OCI-LY7 (cell line): ENCODE results near the gene FNBP1. TPM values are rescaled to one million over a fixed set of nuclear protein-coding genes. Genes with fewer than 3 reads are reported as not detected.

Experiments
- BruUV-seq: library from RNA; stranded (reverse); fragments of 400-500 nt; replicated peaks from 2 replicates; lab custom pipeline; 2021; lab: Mats Ljungman, UMichigan
- CTCF ChIA-PET: fragments of 300-600 bp; sonication (Branson Sonifier 250); formaldehyde crosslinking; loops from one replicate; lab custom pipeline; 2022; ENCODE audit warnings: antibody characterized with exemption; ENCODE audit not compliant: unreplicated experiment; lab: Charles Lee
- POLR2A ChIA-PET: fragments of 300-600 bp; sonication (Branson Sonifier 250); formaldehyde crosslinking; loops from one replicate; lab custom pipeline; 2022; ENCODE audit warnings: antibody characterized with exemption; lab: Charles Lee
- DNase-seq: peaks from one replicate; pipeline ENCODE4 v3.0.0-alpha.2; 2015; ENCODE audit warnings: low spot score
- H2AFZ ChIP-seq: fragments of 200-600 bp; sonication (generic), shearing (Covaris generic); 2 replicates; pipeline ENCODE4 v1.6.1; 2014; ENCODE audit warnings: mild to moderate bottlenecking, antibody characterized with exemption, low read length, moderate library complexity
- H3K27ac ChIP-seq: fragments of 200-600 bp; sonication (generic); 2 replicates; pipeline ENCODE4 v1.5.1; 2014; ENCODE audit warnings: mixed run types, low read depth, mild to moderate bottlenecking, moderate library complexity, low read length, inconsistent platforms; ENCODE audit not compliant: poor library complexity, severe bottlenecking
- H3K36me3 ChIP-seq: fragments of 200-600 bp; sonication (generic); 2 replicates; pipeline ENCODE4 v1.6.1; 2014; ENCODE audit warnings: mild to moderate bottlenecking, antibody characterized with exemption, low read length, moderate library complexity, mixed read lengths; ENCODE audit not compliant: insufficient read depth
- H3K4me1 ChIP-seq: fragments of 200-600 bp; sonication (generic); 2 replicates; pipeline ENCODE4 v1.5.1; 2014; ENCODE audit warnings: mild to moderate bottlenecking, low read length; ENCODE audit not compliant: insufficient read depth, poor library complexity, severe bottlenecking
- H3K4me2 ChIP-seq: fragments of 200-600 bp; sonication (generic); 2 replicates; pipeline ENCODE4 v1.6.1; 2014; ENCODE audit warnings: mild to moderate bottlenecking, low read length
- H3K4me3 ChIP-seq: fragments of 200-600 bp; sonication (generic); 2 replicates; pipeline ENCODE4 v1.5.1; 2014; ENCODE audit warnings: mild to moderate bottlenecking, low read depth, low read length; ENCODE audit not compliant: poor library complexity, severe bottlenecking
- H3K79me2 ChIP-seq: fragments of 200-600 bp; sonication (generic); 2 replicates; pipeline ENCODE4 v1.6.1; 2016; ENCODE audit warnings: low read depth, mild to moderate bottlenecking, low read length, moderate library complexity, mixed read lengths; ENCODE audit not compliant: insufficient read depth
- H3K9me2 ChIP-seq: fragments of 200-600 bp; sonication (generic); 2 replicates; pipeline ENCODE4 v1.6.1; 2016; ENCODE audit warnings: mild to moderate bottlenecking, low read length, mixed read lengths; ENCODE audit not compliant: insufficient read depth
- H3K9me3 ChIP-seq: fragments of 200-600 bp; sonication (generic); 2 replicates; pipeline ENCODE4 v1.6.1; 2014; ENCODE audit warnings: mild to moderate bottlenecking, mixed run types, low read length, mixed read lengths
- H4K20me1 ChIP-seq: fragments of 200-600 bp; sonication (generic); 2 replicates; pipeline ENCODE4 v1.6.1; 2014; ENCODE audit warnings: mild to moderate bottlenecking, antibody characterized with exemption, low read length, moderate library complexity, mixed read lengths; ENCODE audit not compliant: insufficient read depth
- EZH2phosphoT487 ChIP-seq: fragments of 200-600 bp; sonication (generic); IDR thresholded peaks from 2 replicates; pipeline ENCODE4 v1.6.1; 2018; ENCODE audit warnings: low read depth, borderline replicate concordance, mild to moderate bottlenecking, mixed run types, antibody characterized with exemption, low read length, moderate library complexity, mixed read lengths
- intact Hi-C: fragments of 100-400 bp; cut with micrococcal nuclease; formaldehyde crosslinking; loops from one replicate; pipeline ENCODE4 v1.10.0; 2022; ENCODE audit not compliant: unreplicated experiment
- total RNA-seq, 2 experiments: library from RNA; depleted of rRNA in 1 of 2; stranded (reverse); fragments of >200 nt in 1 of 2; shearing (Covaris generic) in 1 of 2; gene quantifications; 2 replicates each; pipeline ENCODE4 v1.2.3, GENCODE V29; 2014 to 2022
- TF ChIP-seq, protein P1 (sequence below): fragments of 200-600 bp; sonication (generic); conservative IDR thresholded peaks from 2 replicates; pipeline ENCODE4 v1.5.1; 2014; ENCODE audit warnings: mild to moderate bottlenecking, antibody characterized with exemption, low read length, moderate library complexity, mixed read lengths

FNBP1 gene
- total RNA-seq, 2 experiments from 2014 or later, result 93.3 to 164 TPM

DNA sequence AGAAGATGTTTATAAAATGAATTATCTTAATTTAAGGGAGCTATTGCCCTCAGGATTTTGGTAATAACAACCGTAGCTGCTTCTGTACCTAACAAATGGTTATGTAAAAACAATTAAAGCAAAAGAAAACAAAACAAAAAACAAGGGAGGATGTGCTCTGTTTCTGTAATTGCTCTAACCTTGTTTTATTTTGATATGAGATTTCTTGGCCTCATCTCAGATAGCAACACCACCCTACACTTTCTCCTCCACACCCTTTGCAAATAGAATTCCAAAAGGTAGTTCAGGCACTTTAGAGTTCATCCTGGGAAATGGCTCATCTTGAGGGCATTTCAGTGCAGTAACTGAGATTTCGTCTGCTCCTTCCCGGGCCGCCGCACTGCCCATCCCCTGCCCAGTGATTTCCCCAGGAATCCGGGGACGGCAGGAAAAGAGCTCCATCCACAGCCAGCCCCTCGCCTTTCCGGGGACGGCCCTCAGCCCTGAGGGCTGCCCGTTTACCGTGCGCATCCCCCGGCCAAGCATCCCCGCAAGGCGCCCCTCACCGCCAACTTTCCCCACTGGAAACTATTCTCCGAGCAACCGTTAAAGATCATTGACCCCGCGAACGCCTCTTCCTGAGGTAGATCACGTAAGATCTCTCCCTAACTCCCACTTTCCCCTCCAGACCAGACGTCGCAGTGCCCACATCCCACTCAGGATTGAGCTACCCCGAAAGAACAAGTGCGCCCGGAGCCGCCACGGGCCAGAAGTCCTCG lies 1.2 kb downstream of the FNBP1 start:
- peak overlapping the region; percentile 96 for H3K4me2 ChIP-seq
- BruUV-seq, result no TSS peak
- ChIA-PET CTCF (no interaction called here), POLR2A (interaction anchor here (0.7 to 3.8 kb wide), 8 partner anchors 9 to 155 kb away, joined by 3 to 22 read pairs (median 4); no protein-coding TSS in a partner anchor)
- peaks cover 64% of the 10 kb centered on the region for H3K4me1 ChIP-seq
- H2AFZ ChIP-seq, result no peak overlapping the region
- intact Hi-C loops, result loop anchor here (1.0 to 10.0 kb wide), 4 partner anchors 79 to 1357 kb away; partner anchors contain the start of genes C9orf78, SET and USP20
- H4K20me1 ChIP-seq, result no peaks in the 10 kb centered on the region; the same call in 1 of the 2 replicates
- no peaks in the 10 kb centered on the region for H3K9me2 ChIP-seq
- peak overlapping the region; percentile 94 for H3K4me3 ChIP-seq
- peak overlapping the region; percentile 98 for H3K27ac ChIP-seq
- H3K9me3 ChIP-seq, result no peaks in the 10 kb centered on the region
- peaks cover 6% of the 10 kb centered on the region; the same call in 1 of the 2 replicates for H3K36me3 ChIP-seq
- TF ChIP-seq, protein P1, sequence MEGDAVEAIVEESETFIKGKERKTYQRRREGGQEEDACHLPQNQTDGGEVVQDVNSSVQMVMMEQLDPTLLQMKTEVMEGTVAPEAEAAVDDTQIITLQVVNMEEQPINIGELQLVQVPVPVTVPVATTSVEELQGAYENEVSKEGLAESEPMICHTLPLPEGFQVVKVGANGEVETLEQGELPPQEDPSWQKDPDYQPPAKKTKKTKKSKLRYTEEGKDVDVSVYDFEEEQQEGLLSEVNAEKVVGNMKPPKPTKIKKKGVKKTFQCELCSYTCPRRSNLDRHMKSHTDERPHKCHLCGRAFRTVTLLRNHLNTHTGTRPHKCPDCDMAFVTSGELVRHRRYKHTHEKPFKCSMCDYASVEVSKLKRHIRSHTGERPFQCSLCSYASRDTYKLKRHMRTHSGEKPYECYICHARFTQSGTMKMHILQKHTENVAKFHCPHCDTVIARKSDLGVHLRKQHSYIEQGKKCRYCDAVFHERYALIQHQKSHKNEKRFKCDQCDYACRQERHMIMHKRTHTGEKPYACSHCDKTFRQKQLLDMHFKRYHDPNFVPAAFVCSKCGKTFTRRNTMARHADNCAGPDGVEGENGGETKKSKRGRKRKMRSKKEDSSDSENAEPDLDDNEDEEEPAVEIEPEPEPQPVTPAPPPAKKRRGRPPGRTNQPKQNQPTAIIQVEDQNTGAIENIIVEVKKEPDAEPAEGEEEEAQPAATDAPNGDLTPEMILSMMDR, result no peak; the same call in 1 of the 2 replicates
- TF ChIP-seq EZH2phosphoT487, result no peak
- no peak for DNase-seq
- peaks cover 68% of the 10 kb centered on the region for H3K79me2 ChIP-seq

DNA sequence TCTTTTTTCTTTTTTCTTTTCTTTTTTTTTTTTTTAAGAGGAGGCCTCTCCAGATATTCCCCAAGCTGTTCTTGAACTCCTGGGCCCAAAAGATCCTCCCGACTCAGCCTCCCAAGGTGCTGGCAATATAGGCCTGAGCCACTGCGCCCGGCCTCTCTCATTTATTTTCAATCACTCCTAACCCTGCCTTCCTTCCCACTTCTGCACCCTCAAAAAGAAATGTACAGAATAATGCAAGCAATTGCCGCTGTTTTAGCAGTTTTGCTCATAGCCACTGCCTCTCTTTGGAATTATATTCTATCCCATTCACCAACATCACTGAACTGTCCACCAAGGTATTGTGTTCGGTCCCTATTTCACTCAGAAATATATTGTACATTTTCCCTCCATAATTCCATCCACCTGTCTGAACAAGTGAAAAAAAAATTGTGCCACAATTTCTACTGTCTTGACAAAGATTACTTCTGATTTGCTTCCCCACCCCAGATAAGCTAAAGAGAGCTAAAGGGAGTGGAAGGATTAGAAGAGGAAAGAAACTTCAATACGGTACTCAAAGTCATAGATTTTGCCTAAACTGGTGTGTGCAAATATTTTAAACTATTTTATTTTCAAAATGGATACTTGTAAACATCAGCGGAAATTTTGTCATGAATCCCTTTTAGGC lies 1.9 kb downstream of the FNBP1 start:
- Histone ChIP-seq H3K79me2 (peaks cover 75% of the 10 kb centered on the region), H2AFZ (no peak overlapping the region), H3K9me3 (no peaks in the 10 kb centered on the region), H4K20me1 (peaks cover 4% of the 10 kb centered on the region; the same call in 1 of the 2 replicates), H3K27ac (peak overlapping the region; percentile 98), H3K4me2 (peak overlapping the region; percentile 96), H3K36me3 (peaks cover 11% of the 10 kb centered on the region), H3K4me1 (peaks cover 65% of the 10 kb centered on the region), H3K4me3 (peak overlapping the region; percentile 94), H3K9me2 (no peaks in the 10 kb centered on the region)
- no TSS peak for BruUV-seq
- POLR2A ChIA-PET, result interaction anchor here (0.6 to 3.8 kb wide), 10 partner anchors 10 to 154 kb away, joined by 3 to 22 read pairs (median 4); no protein-coding TSS in a partner anchor
- no peak for DNase-seq
- intact Hi-C loops, result loop anchor here (1.0 to 10.0 kb wide), 3 partner anchors 78 to 1356 kb away; partner anchors contain the start of gene SET
- TF ChIP-seq EZH2phosphoT487, result no peak
- TF ChIP-seq, protein P1, result no peak
- CTCF ChIA-PET, result no interaction called here
